OCI-M1 (cell line): ENCODE measurements around the gene PDE6D.
"Not testable (repeated sequence)": the region's sequence is repeated elsewhere in the genome, so short reads cannot be mapped to it uniquely, and the experiment has no call there.

Experiments used
- DNase-seq: peaks from one replicate; lab custom pipeline; 2025; lab: John Stamatoyannopoulos, UW

PDE6D gene

DNA sequence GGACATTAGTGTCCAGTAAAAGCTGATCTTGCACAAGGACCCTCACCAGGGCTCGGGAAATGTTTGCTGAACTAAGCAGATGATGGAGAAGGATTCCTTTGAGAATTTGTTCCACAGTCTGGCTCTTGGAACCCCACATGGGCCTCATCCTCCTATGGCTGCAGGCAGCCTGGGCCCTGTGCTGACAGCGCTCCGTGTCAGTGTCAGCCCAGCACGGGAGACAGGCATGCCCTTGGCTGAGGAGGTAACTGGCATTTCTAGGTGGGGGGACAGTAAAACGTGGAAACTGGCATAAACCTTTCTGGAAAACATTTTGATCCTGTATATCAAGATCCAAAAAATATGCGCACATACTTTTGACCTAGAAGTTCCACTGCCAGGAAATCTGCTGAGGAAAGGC, 62.3 kb downstream of the PDE6D start:
- no peak for DNase-seq

DNA sequence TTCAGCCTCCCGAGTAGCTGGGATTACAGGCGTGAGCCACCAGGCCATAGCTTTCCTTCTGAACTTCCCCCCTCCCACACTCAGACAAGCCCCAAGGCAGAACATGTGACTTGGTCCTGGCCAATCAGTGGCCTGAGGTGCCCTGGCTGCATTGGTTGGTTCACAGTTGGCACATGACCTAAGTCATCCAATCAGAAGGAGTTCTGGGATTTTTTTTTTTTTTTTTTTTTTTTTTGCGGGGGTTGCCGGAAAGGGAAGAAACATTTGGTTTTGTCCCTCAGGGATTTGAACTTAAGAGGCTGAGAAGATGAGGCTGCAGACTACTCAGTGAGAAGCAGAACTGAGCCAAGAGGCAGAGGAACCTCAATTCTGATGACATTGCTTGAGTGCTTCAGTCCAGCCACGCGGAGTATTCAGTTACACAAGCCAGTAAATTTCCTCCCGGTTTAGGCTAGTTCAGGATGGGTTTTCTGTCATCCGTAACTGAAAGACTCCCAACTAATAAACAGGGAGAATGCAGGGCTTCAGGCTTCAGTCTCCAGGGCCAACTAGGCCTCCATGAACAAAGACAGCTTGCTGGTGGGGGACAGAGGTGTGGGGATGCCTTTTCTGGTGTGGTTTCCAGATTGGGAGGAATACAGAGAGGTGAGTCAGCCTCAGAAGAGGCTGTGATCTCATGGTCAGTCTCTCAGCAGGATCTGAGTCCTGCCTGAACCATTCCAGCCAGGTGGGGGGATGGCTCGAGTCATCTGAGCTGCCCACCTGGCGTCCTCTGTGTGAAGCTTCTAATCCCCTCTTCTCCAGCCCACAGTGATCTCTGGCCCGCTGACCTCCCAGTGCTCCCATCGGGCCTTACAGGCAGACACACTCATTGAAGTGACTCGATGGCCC, 63.6 kb downstream of the PDE6D start:
- peak; percentile 86 for DNase-seq

DNA sequence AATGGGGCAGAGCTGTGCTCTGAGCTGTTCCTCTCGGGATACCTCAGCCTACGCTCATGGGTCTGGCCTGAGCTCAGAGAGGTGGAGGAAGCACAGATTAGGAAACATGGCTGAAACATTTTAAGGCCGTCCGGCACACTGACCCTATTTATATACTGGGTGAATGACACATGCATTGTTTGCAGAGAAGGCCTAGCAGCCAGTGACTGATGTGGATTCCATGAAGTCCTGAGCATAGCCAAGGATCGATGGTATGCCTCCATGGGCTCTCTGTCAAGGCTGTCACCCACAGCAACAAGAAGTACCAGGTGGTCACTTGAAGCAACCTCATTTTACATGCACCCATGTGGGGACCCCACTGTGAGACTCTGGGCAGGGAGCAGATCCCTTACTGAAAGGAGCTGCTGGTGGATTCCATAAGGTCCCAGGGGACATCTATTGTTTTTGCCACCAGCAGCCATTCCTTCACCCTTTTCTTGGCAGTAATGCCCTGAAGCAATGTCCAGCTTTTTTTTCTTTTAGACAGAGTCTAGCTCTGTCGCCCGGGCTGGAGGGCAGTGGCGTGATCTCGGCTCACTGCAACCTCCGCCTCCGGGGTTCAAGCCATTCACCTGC, 64.3 kb downstream of the PDE6D start:
- DNase-seq, result no peak

DNA sequence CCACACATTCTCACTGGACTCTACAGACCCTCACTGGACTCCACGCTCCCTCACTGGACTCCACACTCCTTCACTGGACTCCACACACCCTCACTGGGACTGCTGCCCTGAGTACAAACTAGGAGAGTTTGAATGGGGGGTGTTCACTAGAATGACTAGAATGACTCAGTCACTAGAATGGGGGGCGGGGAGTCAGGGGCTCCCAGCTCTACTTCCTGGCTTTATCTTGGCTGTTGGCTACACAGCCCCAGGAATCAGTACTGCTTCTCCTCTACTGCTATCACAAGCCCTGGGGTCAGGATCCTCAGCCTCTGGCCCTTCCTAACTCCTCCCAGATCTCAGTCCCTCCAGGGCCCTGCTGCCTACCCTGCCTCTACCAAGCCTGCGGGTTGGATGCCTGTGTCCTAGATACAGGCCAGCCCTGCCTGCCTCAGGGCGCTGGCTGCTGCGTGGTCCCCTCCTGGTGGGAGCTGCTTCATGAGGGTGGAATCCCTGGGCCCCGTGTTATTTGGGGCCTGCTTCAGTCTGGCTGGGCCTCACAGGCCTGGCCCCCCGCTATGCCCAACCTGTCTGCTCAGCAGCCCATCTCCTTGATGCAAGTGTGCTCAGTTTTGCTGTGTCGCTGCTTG, 65.0 kb downstream of the PDE6D start:
- no peak for DNase-seq

DNA sequence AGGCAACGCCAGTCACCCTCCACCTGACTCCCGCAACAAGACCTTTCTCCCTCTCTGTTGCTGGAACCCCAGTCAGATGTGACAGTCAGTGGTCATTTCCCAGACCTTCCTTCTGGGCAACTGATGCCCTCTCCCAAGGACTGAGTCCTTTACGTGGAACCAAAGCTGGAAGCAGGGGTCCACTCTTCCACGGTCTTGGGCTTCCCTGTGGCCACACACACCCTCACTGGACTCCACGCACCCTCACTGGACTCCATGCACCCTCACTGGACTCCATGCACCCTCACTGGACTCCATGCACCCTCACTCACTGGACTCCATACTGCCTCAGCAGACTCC, 65.6 kb downstream of the PDE6D start:
- DNase-seq, result no peak

DNA sequence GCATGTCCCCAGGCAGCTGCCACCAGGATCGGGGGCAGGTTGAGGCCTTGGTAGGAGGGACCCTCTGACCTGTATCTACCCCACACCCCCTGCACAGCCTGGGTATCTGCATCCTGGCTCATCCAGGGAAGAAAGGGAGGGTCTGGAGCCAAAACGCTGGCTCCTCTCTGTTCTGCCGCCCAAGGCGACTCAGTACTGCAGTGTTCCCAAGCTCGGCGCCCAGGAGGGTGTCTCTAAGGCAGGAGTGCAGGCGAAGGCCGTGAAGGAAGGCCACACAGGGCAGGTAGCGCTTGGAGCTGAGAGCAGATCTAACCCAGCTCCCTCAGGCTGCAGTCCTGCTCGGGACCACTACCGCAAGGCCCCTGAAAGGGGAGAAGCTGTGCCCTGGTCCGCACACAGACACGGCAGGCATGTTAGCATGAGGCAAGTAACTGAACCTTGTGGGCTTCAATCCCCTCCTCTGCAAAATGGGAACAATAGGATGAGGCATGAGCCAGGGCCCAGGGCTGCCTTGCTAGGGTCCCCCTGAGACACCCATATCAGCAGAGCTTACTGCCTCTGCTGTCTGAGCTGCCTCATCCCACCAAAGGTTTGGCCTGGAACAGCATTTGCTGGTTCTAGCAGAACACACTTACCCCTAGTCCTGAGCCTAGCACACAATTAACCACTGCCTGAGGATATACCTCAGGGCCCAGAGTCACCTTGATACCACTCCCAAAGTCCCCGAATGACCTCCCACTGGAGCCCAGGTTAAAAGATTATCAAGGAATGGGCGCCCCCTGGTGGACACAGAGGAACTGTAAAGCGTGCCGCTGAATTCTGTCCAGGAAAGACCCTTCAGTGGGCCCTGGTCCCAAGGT, 66.2 kb downstream of the PDE6D start:
- DNase-seq, result peak; percentile 81

DNA sequence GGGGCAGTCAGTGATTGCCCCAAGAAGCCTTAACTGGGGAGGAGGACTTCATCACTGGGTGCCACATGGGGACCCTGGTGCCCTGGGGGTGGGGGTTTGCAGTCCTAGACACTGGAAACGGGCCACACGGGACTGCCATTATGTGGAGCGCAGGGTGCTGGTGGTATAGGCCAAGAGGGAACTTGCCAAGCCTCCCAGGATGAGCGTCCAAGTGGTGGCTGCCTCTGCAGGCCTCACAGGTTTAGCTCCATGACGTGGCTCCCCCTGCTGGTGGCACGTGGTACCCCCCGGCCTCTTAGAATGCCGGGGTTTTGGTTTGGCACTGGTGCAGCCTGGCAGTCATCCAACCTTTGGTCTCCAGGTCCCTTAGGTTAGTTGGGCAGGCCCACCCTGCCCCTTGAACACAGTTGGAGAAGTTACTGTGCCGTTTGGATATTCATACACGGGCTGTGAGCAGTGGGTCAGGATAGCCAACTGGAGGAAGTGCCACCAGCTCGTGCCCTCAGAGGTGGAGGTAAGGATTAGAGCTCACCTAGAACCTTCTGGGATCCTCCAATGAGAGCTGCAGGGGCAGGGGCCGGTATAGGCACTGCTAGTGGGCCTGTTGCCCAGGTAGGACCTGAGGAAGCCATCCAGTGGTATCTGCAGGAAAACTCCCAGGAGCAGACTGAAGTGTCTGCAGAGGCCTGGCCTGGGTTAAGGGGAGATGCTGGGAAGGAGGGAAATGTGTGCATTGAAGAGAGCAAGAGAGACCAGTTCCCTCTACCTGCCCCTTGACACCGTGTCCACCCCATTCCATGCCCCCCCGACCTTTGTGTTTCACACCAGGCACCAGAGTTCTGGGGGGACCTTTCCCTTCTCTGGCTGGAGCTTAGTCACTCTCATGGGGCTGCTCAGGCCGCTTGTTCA, 67.1 kb downstream of the PDE6D start:
- peak; percentile 95 for DNase-seq

DNA sequence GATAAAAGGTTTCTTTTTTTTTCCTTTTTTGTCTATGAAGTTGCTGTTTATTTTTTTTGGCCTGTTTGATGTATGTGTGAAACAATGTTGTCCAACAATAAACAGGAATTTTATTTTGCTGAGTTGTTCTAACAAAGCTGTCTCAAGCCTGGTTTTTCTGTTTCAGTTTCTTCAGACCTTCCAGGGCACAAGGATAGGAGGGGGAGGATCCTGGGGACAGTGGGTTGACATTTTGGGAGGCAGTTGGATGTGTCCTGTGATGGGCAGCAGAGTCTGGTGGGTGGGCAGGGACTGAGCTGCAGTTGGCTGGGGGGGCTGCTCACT, 67.7 kb downstream of the PDE6D start:
- not testable (repeated sequence) for DNase-seq

DNA sequence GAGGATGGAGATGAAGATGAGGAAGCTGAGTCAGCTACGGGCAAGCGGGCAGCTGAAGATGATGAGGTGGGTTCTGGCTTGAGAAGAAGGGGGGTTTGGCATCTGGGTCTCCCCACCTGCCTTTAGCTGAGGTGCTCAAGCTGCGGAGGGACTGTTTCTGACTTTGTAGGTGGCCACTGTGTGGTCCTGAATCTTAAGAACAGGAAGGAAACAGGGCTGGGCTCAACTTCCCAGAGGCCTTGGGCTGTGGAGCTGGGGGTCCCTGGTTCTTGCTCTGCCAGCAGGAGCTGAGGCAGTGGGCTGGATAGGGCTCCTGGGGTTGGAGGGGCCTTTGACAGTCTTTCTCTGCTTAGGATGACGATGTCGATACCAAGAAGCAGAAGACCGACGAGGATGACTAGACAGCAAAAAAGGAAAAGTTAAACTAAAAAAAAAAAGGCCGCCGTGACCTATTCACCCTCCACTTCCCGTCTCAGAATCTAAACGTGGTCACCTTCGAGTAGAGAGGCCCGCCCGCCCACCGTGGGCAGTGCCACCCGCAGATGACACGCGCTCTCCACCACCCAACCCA, 68.5 kb downstream of the PDE6D start:
- not testable (repeated sequence) for DNase-seq

DNA sequence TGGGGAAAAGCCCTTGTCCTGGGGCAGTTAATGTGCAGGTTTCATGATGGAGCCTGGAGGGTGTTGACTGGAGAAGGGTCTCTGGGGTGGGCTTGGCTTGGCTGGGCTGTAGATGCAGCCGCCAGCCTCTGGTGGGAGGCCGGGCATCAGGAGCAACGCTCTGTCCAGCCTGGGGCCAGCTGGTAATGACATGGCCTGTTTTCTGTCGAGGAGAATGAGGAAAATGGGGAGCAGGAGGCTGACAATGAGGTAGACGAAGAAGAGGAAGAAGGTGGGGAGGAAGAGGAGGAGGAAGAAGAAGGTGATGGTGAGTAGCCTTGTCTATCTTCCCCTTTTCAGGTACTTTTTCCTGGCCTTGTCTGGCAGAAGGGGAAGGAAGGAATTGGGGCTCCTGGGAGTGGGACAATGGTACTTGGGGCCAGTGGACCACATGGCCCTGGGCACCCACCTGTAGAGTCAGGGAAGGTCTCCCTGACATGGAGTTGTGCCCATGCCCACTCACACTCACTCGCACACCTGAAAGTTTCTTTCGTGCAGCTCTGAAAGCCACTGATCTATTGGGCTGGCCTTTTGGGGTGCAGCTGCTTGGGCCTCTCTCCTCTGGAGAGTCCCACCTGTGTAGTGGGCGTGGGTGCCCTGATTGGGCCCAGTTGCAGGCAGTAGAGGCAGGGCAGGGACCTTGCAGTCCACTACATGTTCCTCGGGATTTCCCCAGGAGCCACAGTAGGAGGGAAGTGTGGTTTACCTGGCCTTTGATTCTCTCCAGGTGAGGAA, 69.2 kb downstream of the PDE6D start:
- DNase-seq, result no peak

DNA sequence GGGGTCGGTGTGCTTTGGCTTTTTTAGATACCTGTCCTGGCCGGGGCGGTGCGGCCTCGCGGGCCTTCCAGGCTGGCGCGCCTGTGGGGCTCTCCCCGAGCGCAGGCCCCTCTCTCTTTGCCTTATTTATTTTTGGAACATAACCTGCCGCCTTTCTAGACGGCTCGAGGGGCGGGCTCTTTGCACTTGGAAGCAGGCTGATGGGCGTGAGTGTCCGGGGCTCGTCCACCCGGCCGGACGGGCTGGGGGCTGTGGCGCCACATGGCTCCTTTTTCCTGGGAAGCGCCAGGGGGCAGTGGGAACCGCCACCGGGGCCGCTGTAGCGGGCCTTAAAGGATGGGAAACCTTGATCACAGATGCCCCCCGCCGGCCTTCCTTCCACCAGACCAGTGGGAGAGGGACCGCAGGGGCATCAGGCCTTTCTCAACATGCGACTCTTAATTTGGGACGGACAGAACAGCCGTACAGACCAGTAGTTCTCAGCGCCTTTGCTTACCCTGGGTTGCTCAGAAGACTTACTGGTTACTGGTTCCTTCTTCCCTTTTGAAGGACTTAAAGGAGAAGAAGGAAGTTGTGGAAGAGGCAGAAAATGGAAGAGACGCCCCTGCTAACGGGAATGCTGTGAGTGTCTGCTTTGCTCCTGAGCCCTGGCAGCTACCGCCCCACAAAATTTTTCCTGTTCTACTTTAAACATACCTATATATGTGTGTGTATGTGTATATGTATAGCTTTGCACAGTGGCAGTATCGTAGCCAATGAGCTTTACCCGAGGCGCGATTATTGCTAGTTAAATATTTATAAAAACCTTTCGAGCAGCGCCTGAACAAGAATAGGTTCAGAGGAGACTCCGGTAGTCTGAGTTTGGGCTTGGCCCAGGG, 70.0 kb downstream of the PDE6D start:
- DNase-seq, result peak; percentile 41

DNA sequence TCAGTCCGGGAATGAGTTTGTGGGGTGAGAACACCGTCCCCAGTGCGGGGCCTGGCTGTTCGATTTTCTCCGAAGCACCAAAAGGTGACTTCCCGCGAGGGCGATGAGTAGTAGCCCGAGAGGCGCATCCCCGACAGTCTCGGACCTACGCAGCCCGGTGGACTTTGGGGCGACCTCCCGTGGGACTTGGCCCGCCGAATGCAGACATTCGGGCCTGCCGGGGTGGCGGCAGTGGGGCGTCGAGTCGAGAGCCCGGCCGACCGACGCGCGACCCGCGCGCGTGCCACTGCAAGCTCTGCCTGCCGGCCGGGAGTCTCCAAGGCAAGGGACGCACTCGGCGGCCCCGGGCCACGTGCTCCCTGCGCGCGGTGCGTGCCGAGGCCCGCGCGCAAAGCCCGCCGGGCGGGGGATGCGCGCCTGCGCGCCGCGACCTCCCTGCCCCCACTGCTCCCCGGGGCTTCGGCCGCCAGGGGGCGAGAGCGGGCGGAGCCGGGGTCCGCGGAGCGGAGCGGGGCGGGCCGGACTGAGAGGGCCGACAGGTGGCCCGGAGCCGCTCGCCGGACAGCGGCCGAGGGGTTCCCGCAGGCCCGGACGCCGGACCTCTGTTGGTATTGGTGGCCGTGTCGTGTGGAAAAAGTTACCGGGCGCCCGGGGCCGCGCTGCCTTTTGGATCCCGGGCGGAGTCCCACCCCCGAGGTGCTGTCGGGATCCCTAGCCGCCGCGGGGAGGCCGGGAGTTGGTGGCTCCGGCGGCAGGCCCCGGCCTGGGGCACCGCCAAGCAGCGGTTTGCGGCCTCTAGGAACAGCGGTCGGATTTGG, 70.9 kb downstream of the PDE6D start:
- DNase-seq, result peak; percentile 91

DNA sequence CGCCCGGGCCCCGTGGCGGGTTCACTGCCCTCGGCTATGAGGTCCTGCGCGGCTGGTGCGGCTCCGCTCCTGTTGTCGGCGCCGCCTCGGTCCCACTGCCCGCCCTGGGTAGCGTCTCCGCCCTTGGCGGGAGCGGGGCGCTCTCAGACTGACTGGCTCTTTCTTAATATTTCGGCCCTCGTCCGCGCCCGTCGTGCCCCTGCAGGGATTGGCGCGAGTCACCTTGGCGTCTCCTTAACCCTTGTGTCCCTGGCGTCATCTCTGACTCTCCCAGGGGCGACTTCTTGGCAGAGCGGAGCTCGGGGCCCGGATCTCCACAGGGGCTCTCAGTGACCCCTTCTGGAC, 71.5 kb downstream of the PDE6D start:
- peak; percentile 69 for DNase-seq

DNA sequence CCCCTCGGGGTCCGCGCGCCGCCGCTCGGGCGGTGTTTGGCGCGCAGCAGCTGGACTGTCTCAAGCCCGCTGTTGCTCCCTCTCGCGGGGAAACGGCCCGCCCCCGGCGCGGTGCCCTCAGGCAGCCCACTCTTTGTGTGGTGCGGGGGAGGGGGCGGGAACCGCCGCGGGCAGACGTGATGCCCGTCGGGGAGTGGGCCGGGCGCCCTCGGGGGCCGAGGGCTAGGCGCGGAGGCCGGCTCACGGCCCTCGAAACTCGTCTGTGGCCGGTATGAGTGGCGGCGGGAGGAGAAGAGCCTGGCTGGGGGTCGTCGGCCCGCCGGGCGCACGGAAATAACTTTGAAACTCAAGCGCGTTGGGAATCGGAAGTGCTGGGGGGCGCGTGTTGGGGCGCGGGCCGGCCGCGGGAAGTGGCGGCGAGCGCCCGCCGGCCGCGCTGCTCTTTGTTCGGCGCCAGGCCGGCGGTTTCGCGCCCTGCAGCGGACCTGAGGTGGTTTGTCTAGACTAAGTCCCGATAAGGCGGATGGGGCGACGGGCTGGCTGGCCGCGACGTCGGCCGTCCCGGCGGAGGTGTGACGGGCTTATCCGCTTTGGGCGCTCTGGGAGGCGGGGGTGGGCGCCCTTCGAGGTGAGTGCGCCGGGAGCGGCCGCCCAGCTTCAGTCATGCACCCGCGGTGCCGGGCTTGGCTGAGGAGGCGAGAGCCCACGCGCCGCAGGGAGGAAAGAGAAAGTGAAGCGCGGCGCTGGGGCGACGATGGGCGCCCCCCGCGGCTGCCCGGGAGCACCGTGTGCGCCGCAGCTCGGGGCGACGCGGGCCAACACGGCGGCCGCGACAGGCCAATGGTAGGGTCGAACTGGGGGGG, 72.1 kb downstream of the PDE6D start:
- DNase-seq, result peak; percentile 69

DNA sequence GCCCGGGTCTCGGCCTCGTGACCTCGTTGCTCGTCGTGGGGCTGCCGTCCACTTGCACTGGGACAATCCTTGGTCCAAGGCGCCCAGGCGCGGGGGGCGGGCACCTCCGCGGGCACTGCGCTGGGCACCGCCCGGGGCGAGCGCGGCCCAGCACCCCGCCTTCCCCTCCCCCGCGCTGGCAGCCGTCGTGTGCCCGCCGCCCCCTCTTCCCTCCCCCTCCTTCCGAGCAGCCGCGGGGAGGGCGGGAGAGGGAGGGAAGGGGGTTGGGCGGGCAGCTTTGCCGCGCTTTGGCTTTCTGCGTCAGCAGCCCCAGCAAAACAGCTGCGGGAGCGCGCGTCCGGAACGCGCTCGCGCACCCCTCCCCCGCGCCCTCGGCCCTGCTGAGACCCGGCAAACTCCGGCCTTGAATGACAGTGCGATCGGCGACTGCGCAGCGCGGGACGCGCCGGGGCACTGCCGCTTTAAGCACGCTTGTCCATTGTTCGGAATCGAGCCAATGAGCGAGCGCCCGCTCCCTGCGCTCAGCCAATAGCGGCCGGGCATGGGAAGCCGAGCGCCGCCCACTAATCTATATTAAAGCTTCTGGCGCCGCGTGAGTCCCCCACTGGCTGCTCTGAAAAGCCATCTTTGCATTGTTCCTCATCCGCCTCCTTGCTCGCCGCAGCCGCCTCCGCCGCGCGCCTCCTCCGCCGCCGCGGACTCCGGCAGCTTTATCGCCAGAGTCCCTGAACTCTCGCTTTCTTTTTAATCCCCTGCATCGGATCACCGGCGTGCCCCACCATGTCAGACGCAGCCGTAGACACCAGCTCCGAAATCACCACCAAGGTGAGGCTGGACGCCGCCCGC, 72.9 kb downstream of the PDE6D start, which contains the start of gene PTMA:
PTMA (plus strand) TSS at position 599 of the 846 bp plus-strand sequence; CDS start at position 781, 182 bp downstream.
- DNase-seq, result peak; percentile 99

DNA sequence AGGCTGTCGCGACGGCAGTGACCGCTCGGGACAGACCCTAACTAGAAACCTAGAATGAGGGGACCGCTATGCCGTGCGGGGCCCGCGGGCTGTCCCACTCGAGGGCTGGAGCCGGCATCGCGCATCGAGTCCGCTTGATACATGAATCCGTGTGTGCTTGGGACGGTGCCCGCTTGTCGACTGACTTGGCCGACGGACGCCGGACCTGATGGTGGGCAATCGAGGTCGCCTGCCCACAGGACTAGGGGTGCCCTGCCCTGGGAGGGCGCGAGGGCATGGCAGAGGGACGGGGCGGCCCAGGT, 73.5 kb downstream of the PDE6D start:
- DNase-seq, result no peak
